Renal cortex interstitium (tissue), 11 donors: ENCODE data around the gene RCBTB1. TPM values are rescaled to one million over a fixed set of nuclear protein-coding genes. Genes with fewer than 3 reads are reported as not detected.

Experiments used
- DNase-seq, 11 donors: peaks; one replicate each; pipeline ENCODE4 v3.0.0-alpha.2; 2013; ENCODE audit warnings: low read depth in 9 of 11, low spot score in 4 of 11; ENCODE audit errors: extremely low read depth in 1 of 11
- polyA plus RNA-seq, 3 donors: library from polyadenylated mRNA; unstranded; fragments of 120-200 nt; gene quantifications; one replicate each; pipeline ENCODE4 v1.2.1, GENCODE V29; 2013; ENCODE audit not compliant: insufficient read length in 3 of 3

The RCBTB1 gene
- polyA plus RNA-seq, 3 donors, result 40.7 to 45.7 (median 43.0) TPM

DNA sequence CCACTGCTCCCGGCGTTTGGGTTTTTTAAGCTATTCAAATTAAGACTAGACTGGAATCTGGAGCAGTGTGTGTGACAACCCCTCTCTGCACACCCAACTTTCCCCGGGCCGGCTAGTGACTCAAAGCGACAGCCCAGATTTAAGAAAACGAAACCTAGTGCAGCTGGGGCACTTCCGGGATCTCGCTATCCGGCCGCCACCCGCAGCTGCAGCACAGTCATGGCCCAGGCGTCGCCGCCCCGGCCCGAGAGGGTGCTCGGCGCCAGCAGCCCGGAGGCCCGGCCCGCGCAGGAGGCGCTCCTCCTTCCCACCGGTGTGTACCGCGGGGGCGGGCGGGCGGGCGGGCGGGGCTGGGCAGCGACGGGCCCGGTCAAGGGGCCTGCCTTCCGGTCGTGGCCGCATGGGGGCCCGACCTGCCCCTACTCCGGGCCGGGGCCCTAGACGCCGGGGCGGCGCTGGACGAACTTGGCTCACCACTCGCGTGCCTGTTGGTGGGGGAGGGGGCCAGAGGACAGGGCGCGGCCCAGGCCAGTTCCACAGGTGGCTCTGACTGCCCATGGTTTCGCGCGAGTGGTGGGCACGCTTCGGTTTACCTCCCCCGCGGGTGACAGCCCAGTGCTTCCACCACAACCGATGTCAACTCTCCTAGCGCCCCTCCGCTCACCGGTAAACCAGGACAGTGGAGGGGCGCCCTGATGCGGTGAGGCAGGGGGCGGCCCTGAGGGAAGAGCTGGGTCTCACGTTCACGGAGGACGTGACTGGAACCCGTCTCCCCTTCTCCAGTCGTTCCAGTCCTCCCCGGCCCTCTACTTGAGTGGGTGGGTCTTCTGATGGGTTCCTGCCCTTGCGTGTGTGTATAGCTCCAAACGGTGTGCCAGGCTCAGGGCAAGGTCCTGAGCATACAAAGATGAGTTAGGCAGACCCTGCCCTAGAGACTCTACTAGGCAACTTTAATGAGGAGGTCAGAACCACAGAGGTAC lies 89.3 kb downstream of the RCBTB1 start, which contains the start of gene PHF11:
Gene PHF11 (plus strand): TSS at position 171 of the 980 bp plus-strand sequence. CDS start 49 bp downstream, at position 220.
- DNase-seq, result peak; percentile 40 to 61 (median 49)

DNA sequence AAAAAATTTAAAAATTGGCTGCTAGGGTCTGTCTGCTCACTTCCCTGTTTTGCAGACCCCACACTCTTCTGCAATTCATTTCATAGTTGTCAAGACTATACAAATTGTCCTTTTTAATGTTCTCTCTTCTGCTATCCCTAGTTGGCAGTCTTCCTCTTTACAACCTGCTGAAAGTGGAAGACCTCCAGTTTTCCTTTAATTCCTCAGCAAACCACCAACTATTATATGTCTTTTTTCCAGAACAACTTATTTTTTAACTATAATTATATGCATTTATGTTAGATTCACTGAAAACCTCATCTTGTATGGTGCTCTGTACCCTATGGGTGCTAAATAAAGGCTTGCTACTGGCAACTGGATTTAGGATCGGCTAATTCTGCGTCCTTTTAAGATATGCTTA lies 90.7 kb downstream of the RCBTB1 start:
- no peak for DNase-seq

DNA sequence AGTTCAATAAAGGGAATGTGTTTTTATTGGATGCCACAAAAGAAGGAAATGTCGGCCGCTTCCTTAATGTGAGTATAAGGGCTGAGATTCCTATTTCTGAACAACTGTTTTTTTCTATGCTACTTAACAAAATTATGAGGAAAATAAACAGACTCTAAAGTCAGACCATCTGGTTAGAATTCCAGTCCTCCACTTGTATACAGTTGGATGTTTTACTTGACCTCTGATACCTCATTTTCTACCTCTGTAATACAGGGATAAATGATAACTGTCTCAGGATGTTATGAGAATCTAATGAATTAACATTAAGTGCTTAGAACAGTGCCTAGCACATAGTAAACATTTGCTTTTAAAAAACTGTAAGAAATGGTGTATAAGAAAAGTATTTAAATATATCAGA lies 96.8 kb downstream of the RCBTB1 start:
- no peak for DNase-seq

Other genes starting within 250 kb of the RCBTB1 start
- gene CAB39L, start 141.5 kb downstream of the RCBTB1 start, polyA plus RNA-seq, result 10 to 100 TPM; 14.4 to 20.4 (median 18.4) TPM
- gene SETDB2, start 141.3 kb downstream of the RCBTB1 start, polyA plus RNA-seq, result 10 to 100 TPM; 18.7 to 22.5 (median 22.5) TPM
- 10 to 100 TPM; 29.6 to 60.9 (median 41.2) TPM for gene PHF11, start 89.6 kb downstream of the RCBTB1 start, polyA plus RNA-seq
- under 1 TPM; 0.36 to 0.71 (median 0.36) TPM for gene ARL11, start 42.9 kb upstream of the RCBTB1 start, polyA plus RNA-seq
- gene EBPL, start 105.9 kb upstream of the RCBTB1 start, polyA plus RNA-seq, result 10 to 100 TPM; 50.4 to 58.6 (median 53.0) TPM
- gene KPNA3, start 207.1 kb upstream of the RCBTB1 start, polyA plus RNA-seq, result 10 to 100 TPM; 29.3 to 42.2 (median 33.9) TPM